Medulla oblongata (tissue), 1 donor: ENCODE measurements around the gene TRUB2.
"Not testable (repeated sequence)": the region's sequence is repeated elsewhere in the genome, so short reads cannot be mapped to it uniquely, and the experiment has no call there.

ENCODE experiments used
- DNase-seq: peaks from one replicate; pipeline ENCODE4 v3.0.0-alpha.2; 2015; ENCODE audit errors: extremely low spot score

Gene TRUB2

GRCh38 chr9:128298535-128299482 lies 23.4 kb downstream of the TRUB2 start:
- no peak for DNase-seq

GRCh38 chr9:128297221-128297773 lies 24.9 kb downstream of the TRUB2 start:
- DNase-seq, result no peak

GRCh38 chr9:128296340-128297220 lies 25.7 kb downstream of the TRUB2 start:
- no peak for DNase-seq

GRCh38 chr9:128294142-128294541 lies 28.1 kb downstream of the TRUB2 start:
- DNase-seq, result no peak

- DNase-seq, result no peak
These were observed 29.2 kb downstream of the TRUB2 start for GRCh38 chr9:128293091-128293490.

GRCh38 chr9:128292009-128292408 lies 30.2 kb downstream of the TRUB2 start:
- no peak for DNase-seq

- no peak for DNase-seq
These were observed 33.8 kb downstream of the TRUB2 start for GRCh38 chr9:128288273-128289004.

- DNase-seq, result peak; percentile 89
These were observed 35.8 kb downstream of the TRUB2 start for GRCh38 chr9:128286440-128286839.

GRCh38 chr9:128285033-128285784 lies 37.0 kb downstream of the TRUB2 start:
- DNase-seq, result no peak

GRCh38 chr9:128282500-128282899 lies 39.7 kb downstream of the TRUB2 start:
- no peak for DNase-seq

GRCh38 chr9:128280084-128280622 lies 42.1 kb downstream of the TRUB2 start:
- no peak for DNase-seq

- DNase-seq, result not testable (repeated sequence)
These were observed 42.9 kb downstream of the TRUB2 start for GRCh38 chr9:128279088-128280073.

- peak; percentile 19 for DNase-seq
These were observed 45.5 kb downstream of the TRUB2 start for GRCh38 chr9:128276574-128277270.

- DNase-seq, result peak; percentile 99
These were observed 46.2 kb downstream of the TRUB2 start, which contains the start of gene SWI5 for GRCh38 chr9:128276008-128276573. SWI5 (plus strand) TSS chr9:128276276.

GRCh38 chr9:128275198-128276007 lies 46.8 kb downstream of the TRUB2 start, which contains the start of gene GOLGA2:
GOLGA2 (minus strand) TSS chr9:128276007; CDS start chr9:128275976, 31 bp downstream.
- DNase-seq, result peak; percentile 16

- DNase-seq, result no peak
These were observed 48.0 kb downstream of the TRUB2 start for GRCh38 chr9:128274245-128274644.

- no peak for DNase-seq
These were observed 50.7 kb downstream of the TRUB2 start for GRCh38 chr9:128271512-128271911.
